Mesothelial cell of epicardium (in vitro differentiated cells): Measurements from ENCODE around the gene BMF. TPM values are rescaled to one million over a fixed set of nuclear protein-coding genes. Genes with fewer than 3 reads are reported as not detected.
"Not testable (repeated sequence)": the region's sequence is repeated elsewhere in the genome, so short reads cannot be mapped to it uniquely, and the experiment has no call there.

ENCODE experiments used
- DNase-seq, 2 experiments: peaks; one replicate each; pipeline ENCODE4 v3.0.0; 2021; ENCODE audit warnings: low spot score in 2 of 2; ENCODE audit not compliant: unreplicated experiment in 2 of 2
- H3K27ac Mint-ChIP-seq: 2 replicates; pipeline ENCODE4 v1.8.0; 2021; ENCODE audit warnings: mixed read lengths
- H3K27me3 Mint-ChIP-seq: 2 replicates; pipeline ENCODE4 v1.8.0; 2021; ENCODE audit warnings: low read depth, mixed read lengths
- H3K36me3 Mint-ChIP-seq: 2 replicates; pipeline ENCODE4 v1.8.0; 2021; ENCODE audit warnings: mixed read lengths
- H3K4me1 Mint-ChIP-seq: 2 replicates; pipeline ENCODE4 v1.8.0; 2021; ENCODE audit warnings: mixed read lengths
- H3K4me3 Mint-ChIP-seq: 2 replicates; pipeline ENCODE4 v1.8.0; 2021; ENCODE audit warnings: mild to moderate bottlenecking, moderate library complexity, mixed read lengths
- H3K9me3 Mint-ChIP-seq: 2 replicates; pipeline ENCODE4 v1.8.0; 2021; ENCODE audit warnings: mixed read lengths
- total RNA-seq: library from RNA; stranded (reverse); gene quantifications from 3 replicates; pipeline ENCODE4 v1.2.1, GENCODE V29; 2021
- TF ChIP-seq, protein P1 (sequence below): fragments of 200-600 bp; sonication (generic); IDR thresholded peaks from one replicate; pipeline ENCODE4 v1.5.0; 2021; ENCODE audit warnings: antibody characterized with exemption; ENCODE audit not compliant: unreplicated experiment

Gene BMF
- total RNA-seq, 1 donor from 2014 or later = 97.0 TPM

GRCh38 chr15:40137303-40138200, 28.9 kb upstream of the BMF start:
- no peaks in the 10 kb centered on the region for H3K9me3 Mint-ChIP-seq
- no peak overlapping the region for H3K27ac Mint-ChIP-seq
- TF ChIP-seq, protein P1, sequence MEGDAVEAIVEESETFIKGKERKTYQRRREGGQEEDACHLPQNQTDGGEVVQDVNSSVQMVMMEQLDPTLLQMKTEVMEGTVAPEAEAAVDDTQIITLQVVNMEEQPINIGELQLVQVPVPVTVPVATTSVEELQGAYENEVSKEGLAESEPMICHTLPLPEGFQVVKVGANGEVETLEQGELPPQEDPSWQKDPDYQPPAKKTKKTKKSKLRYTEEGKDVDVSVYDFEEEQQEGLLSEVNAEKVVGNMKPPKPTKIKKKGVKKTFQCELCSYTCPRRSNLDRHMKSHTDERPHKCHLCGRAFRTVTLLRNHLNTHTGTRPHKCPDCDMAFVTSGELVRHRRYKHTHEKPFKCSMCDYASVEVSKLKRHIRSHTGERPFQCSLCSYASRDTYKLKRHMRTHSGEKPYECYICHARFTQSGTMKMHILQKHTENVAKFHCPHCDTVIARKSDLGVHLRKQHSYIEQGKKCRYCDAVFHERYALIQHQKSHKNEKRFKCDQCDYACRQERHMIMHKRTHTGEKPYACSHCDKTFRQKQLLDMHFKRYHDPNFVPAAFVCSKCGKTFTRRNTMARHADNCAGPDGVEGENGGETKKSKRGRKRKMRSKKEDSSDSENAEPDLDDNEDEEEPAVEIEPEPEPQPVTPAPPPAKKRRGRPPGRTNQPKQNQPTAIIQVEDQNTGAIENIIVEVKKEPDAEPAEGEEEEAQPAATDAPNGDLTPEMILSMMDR = no peak
- H3K36me3 Mint-ChIP-seq = no peaks in the 10 kb centered on the region
- DNase-seq = no peak
- H3K4me1 Mint-ChIP-seq = peaks cover 7% of the 10 kb centered on the region
- H3K27me3 Mint-ChIP-seq = no peaks in the 10 kb centered on the region
- H3K4me3 Mint-ChIP-seq = no peak overlapping the region

- H3K27ac Mint-ChIP-seq = peak overlapping the region; percentile 24
- peaks cover 2% of the 10 kb centered on the region for H3K27me3 Mint-ChIP-seq
- TF ChIP-seq, protein P1 = no peak
- DNase-seq = no peak
- no peaks in the 10 kb centered on the region for H3K9me3 Mint-ChIP-seq
- H3K4me1 Mint-ChIP-seq = peaks cover 7% of the 10 kb centered on the region
- H3K36me3 Mint-ChIP-seq = no peaks in the 10 kb centered on the region
- H3K4me3 Mint-ChIP-seq = no peak overlapping the region
These were observed 28.0 kb upstream of the BMF start for GRCh38 chr15:40136470-40137302.

GRCh38 chr15:40135846-40136450, 27.3 kb upstream of the BMF start:
- not testable (repeated sequence) for H3K27me3 Mint-ChIP-seq, H3K4me1 Mint-ChIP-seq, H3K36me3 Mint-ChIP-seq, H3K27ac Mint-ChIP-seq, H3K4me3 Mint-ChIP-seq, H3K9me3 Mint-ChIP-seq, DNase-seq

DNA sequence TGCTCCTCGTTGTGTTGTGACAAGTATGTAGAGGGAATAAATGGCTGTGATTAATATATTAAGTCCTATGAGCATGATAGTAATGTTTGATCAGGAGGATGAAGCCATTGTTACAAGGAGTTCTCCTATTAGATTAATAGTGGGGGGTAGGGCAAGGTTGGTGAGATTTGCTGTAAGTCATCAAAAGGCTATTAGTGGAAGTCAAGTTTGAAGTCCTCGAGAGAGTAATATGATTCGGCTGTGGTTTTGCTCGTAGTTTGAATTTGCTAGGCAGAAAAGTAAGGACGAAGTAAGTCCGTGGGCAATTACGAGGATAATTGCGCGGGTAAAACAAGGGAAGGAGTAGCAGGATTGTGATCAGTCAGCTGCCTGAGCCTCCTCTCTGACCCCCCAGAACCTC, 26.2 kb upstream of the BMF start:
- Mint-ChIP-seq H3K4me3 (no peak overlapping the region), H3K9me3 (no peaks in the 10 kb centered on the region), H3K27me3 (peaks cover 6% of the 10 kb centered on the region), H3K27ac (no peak overlapping the region), H3K36me3 (no peaks in the 10 kb centered on the region), H3K4me1 (peaks cover 7% of the 10 kb centered on the region)
- no peak for DNase-seq
- TF ChIP-seq, protein P1 = no peak

- Mint-ChIP-seq H3K4me3 (no peak overlapping the region), H3K27me3 (peaks cover 17% of the 10 kb centered on the region), H3K27ac (no peak overlapping the region), H3K36me3 (no peaks in the 10 kb centered on the region), H3K9me3 (no peaks in the 10 kb centered on the region), H3K4me1 (peaks cover 7% of the 10 kb centered on the region)
- DNase-seq = no peak
- TF ChIP-seq, protein P1 = no peak
These were observed 24.9 kb upstream of the BMF start for GRCh38 chr15:40133544-40133943.
